Measurements from ENCODE around the gene DIP2C.
"Not testable (repeated sequence)": the region's sequence is repeated elsewhere in the genome, so short reads cannot be mapped to it uniquely, and the experiment has no call there.

DIP2C gene

DNA sequence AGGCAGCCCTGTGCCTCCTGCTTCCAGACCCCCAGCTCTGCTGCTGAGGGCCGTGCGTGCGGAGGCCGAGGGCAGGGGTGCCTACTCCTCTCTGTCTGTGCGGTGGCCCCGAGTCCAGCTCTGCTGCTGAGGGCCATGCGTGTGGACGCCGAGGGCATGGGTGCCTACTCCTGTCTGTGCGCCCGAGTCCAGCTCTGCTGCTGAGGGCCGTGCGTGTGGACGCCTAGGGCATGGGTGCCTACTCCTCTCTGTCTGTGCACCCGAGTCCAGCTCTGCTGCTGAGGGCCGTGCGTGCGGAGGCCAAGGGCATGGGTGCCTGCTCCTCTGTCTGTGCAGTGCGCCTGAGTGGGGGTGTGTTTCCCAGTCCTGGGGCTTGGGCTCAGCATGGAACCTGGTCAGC is 411.5 kb downstream of the DIP2C start:
- DNase-seq (ENCODE audit: low read depth in 3 of 3): no peak

DNA sequence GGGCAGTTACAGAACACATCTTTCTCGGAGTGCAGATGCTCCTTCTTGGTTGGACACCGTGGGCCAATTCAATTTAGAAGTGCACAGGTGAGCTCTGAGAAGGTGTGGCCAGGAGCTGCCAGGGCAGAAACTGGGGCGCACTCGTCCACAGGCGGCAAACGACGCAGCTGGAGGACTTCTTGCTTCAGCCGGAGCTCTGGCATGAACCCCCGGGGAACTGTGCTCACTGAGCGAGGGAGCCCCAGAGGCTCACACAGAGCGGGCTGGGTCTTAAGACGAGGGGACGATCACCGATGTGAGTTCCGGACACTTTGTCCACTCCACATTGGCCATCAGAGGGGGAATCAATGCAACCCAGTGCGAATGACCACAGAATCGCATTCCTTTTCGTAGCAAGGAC is 413.8 kb downstream of the DIP2C start:
- no peak for DNase-seq (ENCODE audit: low read depth in 3 of 3)

DNA sequence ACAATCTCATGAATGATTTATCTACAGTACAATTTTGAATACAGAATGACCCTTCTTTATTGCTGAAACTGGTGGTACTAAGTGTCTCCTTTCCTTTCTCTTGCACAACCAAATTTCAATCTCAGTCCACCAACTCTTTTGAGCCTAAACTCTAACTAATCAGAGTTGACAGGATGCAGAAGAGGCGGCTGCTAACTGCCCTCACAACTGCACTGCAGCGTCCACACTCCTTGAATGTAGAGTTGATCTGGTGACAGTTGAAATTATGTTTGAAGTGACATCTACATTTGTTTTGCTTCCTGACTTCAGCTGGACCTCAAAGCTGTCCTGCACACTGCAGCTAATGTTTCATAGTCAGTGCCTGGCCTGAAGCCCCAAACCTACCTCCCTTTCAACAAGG is 414.6 kb downstream of the DIP2C start:
- no peak for DNase-seq (ENCODE audit: low read depth in 3 of 3)

DNA sequence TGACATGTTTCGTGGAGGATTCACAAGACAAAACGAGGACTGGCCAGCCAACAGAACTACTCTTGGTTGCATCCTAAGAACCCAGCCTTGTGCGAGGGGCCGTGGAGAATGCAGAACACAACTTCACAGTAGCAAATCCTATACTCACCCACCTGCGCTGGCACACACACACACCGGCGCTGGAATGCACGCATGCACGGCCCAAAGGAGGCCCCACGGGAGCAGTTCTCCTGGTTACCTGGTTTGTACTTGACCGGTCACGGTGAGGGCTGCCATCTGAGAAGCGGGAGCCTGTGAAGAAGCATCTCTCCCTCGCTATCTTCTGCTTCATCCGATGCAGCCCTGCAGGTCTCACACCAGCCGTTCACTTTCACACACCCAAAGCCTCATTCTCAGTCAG is 416.4 kb downstream of the DIP2C start:
- DNase-seq (ENCODE audit: low read depth in 3 of 3): no peak

DNA sequence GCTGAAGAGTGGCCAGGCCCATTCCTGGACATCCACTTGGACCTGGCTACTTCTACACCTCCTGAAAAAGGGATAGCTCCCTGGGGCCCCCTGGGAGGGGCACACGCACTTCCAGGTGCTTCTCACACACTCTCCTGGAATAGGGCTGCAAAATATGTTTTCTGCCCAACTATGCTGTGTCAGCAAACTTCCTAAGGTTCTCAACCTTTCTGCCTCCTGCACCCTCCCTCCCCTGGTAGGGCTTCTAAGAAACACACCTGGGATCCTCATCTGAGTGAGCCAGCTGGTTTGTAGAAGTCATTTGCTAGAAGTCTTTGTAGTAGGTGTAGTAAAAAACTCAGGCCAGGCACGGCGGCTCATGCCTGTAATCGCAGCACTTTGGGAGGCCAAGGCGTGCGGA is 417.7 kb downstream of the DIP2C start:
- no peak for DNase-seq (ENCODE audit: low read depth in 3 of 3)

- no peak for DNase-seq (ENCODE audit: low read depth in 3 of 3)
Observed at GRCh38 chr10:271201-271600, 418.3 kb downstream of the DIP2C start.

- no peak for DNase-seq (ENCODE audit: low read depth in 3 of 3)
Observed at GRCh38 chr10:269440-270074, 419.9 kb downstream of the DIP2C start.

GRCh38 chr10:267705-268104 is 421.8 kb downstream of the DIP2C start:
- DNase-seq (ENCODE audit: low read depth in 3 of 3): no peak

DNA sequence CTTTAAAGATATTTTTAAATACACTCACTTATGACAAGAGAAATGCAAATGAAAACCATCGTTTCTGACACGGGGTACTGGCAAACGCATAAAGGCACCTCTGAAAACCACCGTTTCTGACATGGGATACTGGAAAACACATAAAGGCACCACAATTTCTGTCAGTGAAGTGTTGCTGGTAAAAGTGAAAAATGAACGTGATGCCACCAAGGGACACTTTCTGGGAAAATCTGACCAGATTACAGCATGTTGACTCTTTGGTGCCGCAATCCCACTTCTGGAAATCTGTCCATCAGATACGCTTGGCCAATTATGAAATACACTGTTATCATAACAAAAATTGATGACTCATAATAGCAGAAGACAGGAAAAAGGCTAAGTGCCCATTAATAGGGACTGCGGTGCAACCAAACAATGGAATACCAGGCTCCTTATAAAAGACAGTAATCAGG is 422.5 kb downstream of the DIP2C start:
- no peak for DNase-seq (ENCODE audit: low read depth in 3 of 3)

DNA sequence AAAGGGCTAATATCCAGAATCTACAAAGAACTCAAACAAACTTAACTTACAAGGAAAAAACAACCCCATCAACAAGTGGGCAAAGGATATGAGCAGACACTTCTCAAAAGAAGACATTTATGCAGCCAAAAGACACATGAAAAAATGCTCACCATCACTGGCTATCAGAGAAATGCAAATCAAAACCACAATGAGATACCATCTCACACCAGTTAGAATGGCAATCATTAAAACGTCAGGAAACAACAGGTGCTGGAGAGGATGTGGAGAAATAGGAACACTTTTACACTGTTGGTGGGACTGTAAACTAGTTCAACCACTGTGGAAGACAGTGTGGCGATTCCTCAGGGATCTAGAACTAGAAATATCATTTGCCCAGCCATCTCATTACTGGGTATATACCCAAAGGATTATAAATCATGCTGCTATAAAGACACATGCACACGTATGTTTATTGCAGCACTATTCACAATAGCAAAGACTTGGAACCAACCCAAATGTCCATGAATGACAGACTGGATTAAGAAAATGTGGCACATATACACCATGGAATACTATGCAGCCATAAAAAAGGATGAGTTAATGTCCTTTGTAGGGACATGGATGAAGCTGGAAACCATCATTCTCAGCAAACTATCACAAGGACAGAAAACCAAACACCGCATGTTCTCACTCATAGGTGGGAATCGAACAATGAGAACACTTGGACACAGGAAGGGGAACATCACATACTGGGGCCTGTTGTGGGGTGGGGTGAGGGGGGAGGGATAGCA is 423.5 kb downstream of the DIP2C start:
- DNase-seq (ENCODE audit: low read depth in 3 of 3): not testable (repeated sequence)

DNA sequence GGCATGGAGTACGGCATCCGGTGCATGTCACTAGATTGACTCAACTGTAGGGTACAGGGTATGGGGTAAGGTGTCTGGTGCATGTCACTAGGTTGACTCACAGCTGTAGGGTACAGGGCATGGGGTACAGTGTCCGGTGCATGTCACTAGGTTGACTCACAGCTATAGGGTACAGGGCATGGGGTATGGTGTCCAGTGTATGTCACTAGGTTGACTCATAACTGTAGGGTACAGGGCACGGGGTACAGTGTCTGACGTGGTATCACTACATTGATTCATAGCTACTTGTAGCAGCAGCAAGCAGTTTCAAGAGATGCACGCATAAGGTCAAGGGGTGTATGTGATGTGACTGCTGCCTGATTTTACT is 424.4 kb downstream of the DIP2C start:
- DNase-seq (ENCODE audit: low read depth in 3 of 3): peak in 2 of 3 donors; percentile 8 to 16

GRCh38 chr10:264160-265073 is 425.1 kb downstream of the DIP2C start:
- peak in 1 of 3 donors; percentile 3 for DNase-seq (ENCODE audit: low read depth in 3 of 3)

DNA sequence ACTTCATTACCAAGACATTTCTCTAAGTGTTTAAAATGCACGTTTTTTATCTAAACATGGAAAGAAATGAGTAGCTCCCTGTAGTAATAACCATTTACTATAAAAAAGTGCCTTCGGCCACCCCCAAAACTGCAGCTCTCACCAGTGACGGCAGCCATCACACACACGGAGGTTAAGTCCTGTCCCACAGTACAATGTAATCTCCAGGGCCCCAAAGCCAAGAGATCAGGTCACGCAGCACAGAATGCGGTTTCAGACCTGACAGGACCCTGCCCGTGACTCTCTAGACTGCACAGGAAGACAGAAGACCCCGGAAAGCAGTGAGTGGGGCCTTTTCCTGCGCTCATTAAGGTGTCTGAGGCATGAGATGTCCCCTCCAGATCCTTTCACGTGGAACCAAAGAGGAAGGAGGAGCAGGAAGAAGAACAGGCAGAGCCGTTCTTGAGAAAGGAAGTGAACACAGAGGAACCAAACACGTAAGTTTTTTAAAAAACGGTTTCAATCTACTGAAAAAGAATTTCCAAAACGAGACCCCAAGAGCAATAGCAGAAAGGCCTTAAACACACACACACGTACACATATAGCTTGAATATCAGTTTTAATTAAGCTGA is 428.5 kb downstream of the DIP2C start:
- no peak for DNase-seq (ENCODE audit: low read depth in 3 of 3)

- no peak for DNase-seq (ENCODE audit: low read depth in 3 of 3)
Observed at GRCh38 chr10:251982-252582, 437.4 kb downstream of the DIP2C start.

- no peak for DNase-seq (ENCODE audit: low read depth in 3 of 3)
Observed at GRCh38 chr10:248307-248706, 441.2 kb downstream of the DIP2C start.

- DNase-seq (ENCODE audit: low read depth in 3 of 3): no peak
Observed at GRCh38 chr10:247480-247879, 442.0 kb downstream of the DIP2C start.

- no peak for DNase-seq (ENCODE audit: low read depth in 3 of 3)
Observed at GRCh38 chr10:246431-246830, 443.0 kb downstream of the DIP2C start.

DNA sequence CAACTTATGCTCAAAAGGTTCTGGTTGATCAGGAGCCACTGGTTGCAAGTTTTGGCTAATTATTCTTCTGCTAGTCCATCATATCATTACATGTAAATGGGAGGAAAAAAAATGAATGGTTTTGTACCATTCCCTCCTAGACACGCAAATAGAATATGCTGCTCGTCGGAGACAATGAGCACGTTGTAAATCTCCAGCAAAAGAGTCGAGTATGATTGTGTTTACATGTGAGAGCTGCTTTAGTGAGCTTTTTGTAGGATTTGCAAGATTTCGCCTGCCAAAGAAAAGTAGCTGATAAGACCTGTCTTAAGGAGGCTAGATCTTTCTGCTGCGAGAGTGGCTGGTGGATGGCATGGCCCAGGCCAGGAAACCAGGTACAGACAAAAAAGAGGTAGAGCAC is 445.2 kb downstream of the DIP2C start:
- DNase-seq (ENCODE audit: low read depth in 3 of 3): no peak

DNA sequence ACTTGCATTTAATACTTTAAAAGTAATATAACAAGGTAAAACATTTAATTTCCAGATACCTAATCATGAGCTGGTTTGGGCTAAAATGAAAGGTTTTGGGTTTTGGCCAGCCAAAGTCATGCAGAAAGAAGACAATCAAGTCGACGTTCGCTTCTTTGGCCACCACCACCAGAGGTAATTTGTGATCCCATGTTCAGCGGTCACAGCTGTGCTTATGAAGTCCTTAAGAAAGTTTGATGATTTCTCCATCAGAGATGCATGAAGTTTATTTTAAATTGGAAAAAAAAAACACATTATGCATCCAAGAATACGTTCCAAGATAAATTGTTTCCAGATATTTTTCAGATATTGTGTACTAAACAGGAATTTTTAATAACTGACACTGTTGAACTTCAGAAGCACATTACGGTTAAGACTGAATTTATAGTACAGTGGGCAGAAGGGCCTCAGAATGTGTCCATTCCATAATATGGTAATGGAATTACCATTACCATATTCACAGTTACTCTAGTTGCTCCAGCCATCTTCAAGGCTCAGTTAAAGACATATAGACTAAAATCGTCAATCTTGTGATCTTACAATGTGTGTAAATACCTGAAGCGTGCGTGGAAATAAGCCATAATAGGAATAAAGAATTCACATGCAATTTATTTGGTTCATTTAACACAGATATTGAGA is 447.4 kb downstream of the DIP2C start:
- no peak for DNase-seq (ENCODE audit: low read depth in 3 of 3)

DNA sequence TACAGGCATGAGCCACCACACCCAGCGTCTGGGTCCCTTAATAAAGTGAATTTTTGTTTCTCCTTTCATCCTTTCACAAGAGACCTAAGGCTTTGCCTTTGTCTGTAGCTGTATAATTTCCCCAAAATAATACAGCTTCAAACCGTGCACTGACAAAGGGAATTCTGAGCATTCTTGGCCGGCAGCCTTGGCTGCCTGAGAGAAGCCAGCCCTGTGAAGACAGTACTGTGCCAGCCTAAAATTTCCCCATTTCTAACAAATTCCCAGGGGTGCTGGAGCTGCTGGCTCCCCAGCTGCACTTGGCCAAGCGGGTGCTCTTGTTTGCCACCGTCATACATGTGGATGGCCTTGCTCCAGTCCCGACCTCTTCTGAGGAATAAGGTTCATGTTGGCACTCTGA is 448.0 kb downstream of the DIP2C start:
- DNase-seq (ENCODE audit: low read depth in 3 of 3): no peak

DNA sequence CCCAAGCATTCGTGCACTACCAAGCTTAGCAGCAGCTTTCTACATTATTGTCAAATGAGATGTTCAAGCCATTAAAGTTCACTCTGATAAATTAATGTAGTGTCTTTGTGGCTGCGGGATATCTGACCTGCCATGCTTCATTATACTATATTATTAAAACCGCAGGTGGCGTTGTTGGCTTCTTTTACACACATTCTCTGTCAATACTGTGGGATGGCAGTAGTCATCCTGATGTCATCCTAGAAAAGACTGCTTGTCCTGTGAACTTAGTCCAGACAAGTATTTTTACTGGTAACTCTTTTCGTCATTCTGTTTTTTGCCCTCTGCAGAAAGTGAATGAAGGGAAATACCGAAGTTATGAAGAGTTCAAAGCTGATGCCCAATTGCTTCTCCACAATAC is 450.4 kb downstream of the DIP2C start:
- no peak for DNase-seq (ENCODE audit: low read depth in 3 of 3)
